K562 (cell line): ENCODE results near the gene MGRN1.

Experiments used
- BDP1 ChIP-seq: IDR thresholded peaks from 3 replicates; pipeline ENCODE4 v1.6.1; 2011; ENCODE audit not compliant: insufficient read length, insufficient read depth
- TF ChIP-seq, protein P1 (sequence below): sonication (generic); formaldehyde crosslinking; IDR thresholded peaks from 2 replicates; pipeline ENCODE4 v1.8.0; 2022; ENCODE audit warnings: missing genetic modification reagents, mild to moderate bottlenecking, moderate library complexity, borderline replicate concordance

DNA sequence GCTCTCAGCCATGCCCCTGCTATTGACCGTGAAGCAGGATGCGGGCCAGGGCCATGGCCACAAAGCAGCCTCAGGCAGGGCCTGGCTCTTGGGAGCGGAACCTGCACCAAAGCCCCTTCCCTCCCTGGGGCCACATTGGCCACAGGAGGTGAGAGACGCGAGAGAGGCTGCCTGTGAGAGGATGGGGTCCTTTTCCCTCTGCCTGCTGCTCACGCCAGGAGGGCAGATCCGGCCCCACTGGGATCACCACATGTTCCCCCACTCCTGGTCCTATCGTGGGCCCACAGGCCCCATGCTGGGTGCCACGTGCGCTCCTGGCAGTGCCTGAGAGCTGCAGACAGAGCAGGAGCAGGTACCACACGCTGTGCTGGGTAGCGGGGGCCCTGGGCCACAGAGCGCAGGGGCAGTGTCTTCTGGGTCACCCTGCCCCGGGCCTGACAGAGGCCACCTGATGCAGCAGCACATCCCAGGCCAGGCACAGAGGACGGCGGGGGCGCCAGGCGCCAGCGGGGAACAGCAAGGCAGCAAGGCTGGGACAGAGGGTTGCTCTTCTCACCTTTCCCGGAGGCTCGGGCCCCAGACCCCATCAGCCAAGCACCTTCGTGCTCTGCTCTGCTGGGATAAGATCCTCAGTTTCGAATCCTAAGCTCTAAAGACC, 59.6 kb downstream of the MGRN1 start:
- TF ChIP-seq BDP1, result no peak
- TF ChIP-seq, protein P1, sequence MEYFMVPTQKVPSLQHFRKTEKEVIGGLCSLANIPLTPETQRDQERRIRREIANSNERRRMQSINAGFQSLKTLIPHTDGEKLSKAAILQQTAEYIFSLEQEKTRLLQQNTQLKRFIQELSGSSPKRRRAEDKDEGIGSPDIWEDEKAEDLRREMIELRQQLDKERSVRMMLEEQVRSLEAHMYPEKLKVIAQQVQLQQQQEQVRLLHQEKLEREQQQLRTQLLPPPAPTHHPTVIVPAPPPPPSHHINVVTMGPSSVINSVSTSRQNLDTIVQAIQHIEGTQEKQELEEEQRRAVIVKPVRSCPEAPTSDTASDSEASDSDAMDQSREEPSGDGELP (CRISPR knock-in tag), result no peak
